HepG2 (cell line): Measurements from ENCODE around the gene CLEC19A. TPM values are rescaled to one million over a fixed set of nuclear protein-coding genes. Genes with fewer than 3 reads are reported as not detected.

ENCODE experiments used
- FOXK1 ChIP-seq: sonication (generic); formaldehyde crosslinking; IDR thresholded peaks from 2 replicates; pipeline ENCODE4 v1.4.0; 2020; ENCODE audit warnings: low read depth, missing genetic modification reagents, borderline replicate concordance
- HMG20B ChIP-seq: conservative IDR thresholded peaks from 2 replicates; pipeline ENCODE4 v1.6.1; 2016; ENCODE audit warnings: missing genetic modification reagents, missing compliant biosample characterization
- KDM5A ChIP-seq: fragments of 200-600 bp; sonication (generic); IDR thresholded peaks from 2 replicates; pipeline ENCODE4 v1.7.0; 2018; ENCODE audit warnings: antibody characterized with exemption, mild to moderate bottlenecking, low read length, borderline replicate concordance
- MBNL3 ChIP-seq: fragments of 250-450 bp; sonication (Bioruptor Pico); conservative IDR thresholded peaks from 2 replicates; pipeline ENCODE4 v1.8.0; 2022; ENCODE audit warnings: mild to moderate bottlenecking, inconsistent platforms
- SNRNP70 ChIP-seq: fragments of 200-400 bp; formaldehyde crosslinking; IDR thresholded peaks from 2 replicates; pipeline ENCODE4 v1.6.1; 2017; ENCODE audit warnings: mild to moderate bottlenecking, low read depth, low read length, moderate library complexity
- TBX3 ChIP-seq: fragments of 450-650 bp; IDR thresholded peaks from 2 replicates; pipeline ENCODE4 v1.6.1; 2017; ENCODE audit warnings: antibody characterized with exemption, mild to moderate bottlenecking, inconsistent platforms, borderline replicate concordance
- ZC3H13 ChIP-seq: sonication (generic); formaldehyde crosslinking; IDR thresholded peaks from 2 replicates; pipeline ENCODE4 v1.8.1; 2023; ENCODE audit warnings: mild to moderate bottlenecking, missing genetic modification reagents, moderate library complexity
- ZNF484 ChIP-seq: sonication (generic); formaldehyde crosslinking; IDR thresholded peaks from 2 replicates; pipeline ENCODE4 v1.5.1; 2020; ENCODE audit warnings: mild to moderate bottlenecking, low read depth, missing genetic modification reagents, borderline replicate concordance
- ZNF501 ChIP-seq: sonication (generic); formaldehyde crosslinking; IDR thresholded peaks from 2 replicates; pipeline ENCODE4 v1.5.1; 2020; ENCODE audit warnings: mild to moderate bottlenecking, moderate library complexity, missing genetic modification reagents
- polyA plus RNA-seq, 8 experiments: library from polyadenylated mRNA; depleted of rRNA in 3 of 8; stranded (reverse) in 7 of 8; unstranded in 1 of 8; fragments of >200 nt; fragmentation: Illumina TruSeq in 4 of 8; extraction: Trizol in 4 of 8; gene quantifications; 2 replicates each; pipeline versions ENCODE4 v1.2.1 to v1.2.3, GENCODE V29; 2011 to 2016; ENCODE audit warnings: low read depth in 4 of 8, missing spikeins in 1 of 8, mixed read lengths in 1 of 8; ENCODE audit not compliant: insufficient read depth in 1 of 8
- total RNA-seq, 5 experiments: library from RNA; depleted of rRNA; stranded (reverse); fragments of >200 nt; fragmentation: Illumina TruSeq; extraction: Trizol; gene quantifications; 2 replicates each; pipeline ENCODE4 v1.2.3, GENCODE V29; 2016; ENCODE audit warnings: low read depth in 1 of 5
- TF ChIP-seq, protein P1 (sequence below): sonication (generic); formaldehyde crosslinking; IDR thresholded peaks from 2 replicates; pipeline ENCODE4 v1.4.0; 2020; ENCODE audit warnings: mild to moderate bottlenecking, missing genetic modification reagents, borderline replicate concordance
- TF ChIP-seq, protein P2 (sequence below), 2 experiments: sonication (generic) in 1 of 2; formaldehyde crosslinking in 1 of 2; IDR thresholded peaks; 2 replicates each; pipeline versions ENCODE4 v1.4.0 to v1.6.1; 2018 to 2020; ENCODE audit warnings: missing genetic modification reagents in 2 of 2, borderline replicate concordance in 1 of 2, low read depth in 1 of 2, mild to moderate bottlenecking in 1 of 2, missing biosample characterization in 1 of 2

The CLEC19A gene
- total and polyA plus RNA-seq, 2 of the 13 experiments (the other 11 are each of a cell fraction or from before 2014, with no cell fraction given), result not detected

GRCh38 chr16:19292186-19292585 lies 6.7 kb downstream of the CLEC19A start (continued):
- TF ChIP-seq, protein P1, sequence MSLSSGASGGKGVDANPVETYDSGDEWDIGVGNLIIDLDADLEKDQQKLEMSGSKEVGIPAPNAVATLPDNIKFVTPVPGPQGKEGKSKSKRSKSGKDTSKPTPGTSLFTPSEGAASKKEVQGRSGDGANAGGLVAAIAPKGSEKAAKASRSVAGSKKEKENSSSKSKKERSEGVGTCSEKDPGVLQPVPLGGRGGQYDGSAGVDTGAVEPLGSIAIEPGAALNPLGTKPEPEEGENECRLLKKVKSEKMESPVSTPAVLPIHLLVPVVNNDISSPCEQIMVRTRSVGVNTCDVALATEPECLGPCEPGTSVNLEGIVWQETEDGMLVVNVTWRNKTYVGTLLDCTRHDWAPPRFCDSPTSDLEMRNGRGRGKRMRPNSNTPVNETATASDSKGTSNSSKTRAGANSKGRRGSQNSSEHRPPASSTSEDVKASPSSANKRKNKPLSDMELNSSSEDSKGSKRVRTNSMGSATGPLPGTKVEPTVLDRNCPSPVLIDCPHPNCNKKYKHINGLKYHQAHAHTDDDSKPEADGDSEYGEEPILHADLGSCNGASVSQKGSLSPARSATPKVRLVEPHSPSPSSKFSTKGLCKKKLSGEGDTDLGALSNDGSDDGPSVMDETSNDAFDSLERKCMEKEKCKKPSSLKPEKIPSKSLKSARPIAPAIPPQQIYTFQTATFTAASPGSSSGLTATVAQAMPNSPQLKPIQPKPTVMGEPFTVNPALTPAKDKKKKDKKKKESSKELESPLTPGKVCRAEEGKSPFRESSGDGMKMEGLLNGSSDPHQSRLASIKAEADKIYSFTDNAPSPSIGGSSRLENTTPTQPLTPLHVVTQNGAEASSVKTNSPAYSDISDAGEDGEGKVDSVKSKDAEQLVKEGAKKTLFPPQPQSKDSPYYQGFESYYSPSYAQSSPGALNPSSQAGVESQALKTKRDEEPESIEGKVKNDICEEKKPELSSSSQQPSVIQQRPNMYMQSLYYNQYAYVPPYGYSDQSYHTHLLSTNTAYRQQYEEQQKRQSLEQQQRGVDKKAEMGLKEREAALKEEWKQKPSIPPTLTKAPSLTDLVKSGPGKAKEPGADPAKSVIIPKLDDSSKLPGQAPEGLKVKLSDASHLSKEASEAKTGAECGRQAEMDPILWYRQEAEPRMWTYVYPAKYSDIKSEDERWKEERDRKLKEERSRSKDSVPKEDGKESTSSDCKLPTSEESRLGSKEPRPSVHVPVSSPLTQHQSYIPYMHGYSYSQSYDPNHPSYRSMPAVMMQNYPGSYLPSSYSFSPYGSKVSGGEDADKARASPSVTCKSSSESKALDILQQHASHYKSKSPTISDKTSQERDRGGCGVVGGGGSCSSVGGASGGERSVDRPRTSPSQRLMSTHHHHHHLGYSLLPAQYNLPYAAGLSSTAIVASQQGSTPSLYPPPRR (CRISPR knock-in tag), result no peak
- TF ChIP-seq ZNF484 (CRISPR knock-in tag), result no peak
- TF ChIP-seq KDM5A, result no peak
- TF ChIP-seq, protein P2, sequence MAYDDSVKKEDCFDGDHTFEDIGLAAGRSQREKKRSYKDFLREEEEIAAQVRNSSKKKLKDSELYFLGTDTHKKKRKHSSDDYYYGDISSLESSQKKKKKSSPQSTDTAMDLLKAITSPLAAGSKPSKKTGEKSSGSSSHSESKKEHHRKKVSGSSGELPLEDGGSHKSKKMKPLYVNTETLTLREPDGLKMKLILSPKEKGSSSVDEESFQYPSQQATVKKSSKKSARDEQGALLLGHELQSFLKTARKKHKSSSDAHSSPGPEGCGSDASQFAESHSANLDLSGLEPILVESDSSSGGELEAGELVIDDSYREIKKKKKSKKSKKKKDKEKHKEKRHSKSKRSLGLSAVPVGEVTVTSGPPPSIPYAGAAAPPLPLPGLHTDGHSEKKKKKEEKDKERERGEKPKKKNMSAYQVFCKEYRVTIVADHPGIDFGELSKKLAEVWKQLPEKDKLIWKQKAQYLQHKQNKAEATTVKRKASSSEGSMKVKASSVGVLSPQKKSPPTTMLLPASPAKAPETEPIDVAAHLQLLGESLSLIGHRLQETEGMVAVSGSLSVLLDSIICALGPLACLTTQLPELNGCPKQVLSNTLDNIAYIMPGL (CRISPR knock-in tag; IDR thresholded peaks at IDR 0.05; ENCODE audit: borderline replicate concordance in 1 of 2, low read depth in 1 of 2), result no peak
- no peak for TF ChIP-seq FOXK1 (CRISPR knock-in tag)
- TF ChIP-seq ZNF501 (CRISPR knock-in tag), result no peak
- no peak for TF ChIP-seq MBNL3 (CRISPR knock-in tag)
- TF ChIP-seq HMG20B (CRISPR knock-in tag), result no peak
- no peak for TF ChIP-seq SNRNP70
- TF ChIP-seq ZC3H13 (CRISPR knock-in tag), result no peak
- no peak for TF ChIP-seq TBX3
- TF ChIP-seq, all 625 proteins: peak for 0
